ENCODE results near the gene PRKAR1B.
A peak's percentile ranks its signal among the peaks of the same experiment; 100 is the strongest.

PRKAR1B gene

GRCh38 chr7:524800-525199, 202.3 kb downstream of the PRKAR1B start:
- peaks cover 28% of the 10 kb centered on the region for H3K4me1 ChIP-seq (ENCODE audit: insufficient read depth, insufficient read length)

GRCh38 chr7:523347-524336, 203.4 kb downstream of the PRKAR1B start:
- Histone ChIP-seq H3K27me3 (ENCODE audit: insufficient read depth, insufficient read length) (peaks cover 33% of the 10 kb centered on the region), H3K9me3 (ENCODE audit: insufficient read depth, low read length) (no peaks in the 10 kb centered on the region), H3K4me3 (ENCODE audit: insufficient read length, low read depth) (no peak overlapping the region), H3K36me3 (ENCODE audit: insufficient read depth, insufficient read length, low read length) (no peaks in the 10 kb centered on the region), H3K4me1 (ENCODE audit: insufficient read depth, insufficient read length) (peaks cover 28% of the 10 kb centered on the region), H3K9ac (ENCODE audit: insufficient read length, low read depth) (no peak overlapping the region)
- no peak for TF ChIP-seq SUZ12 (IDR thresholded peaks at IDR 0.05; ENCODE audit: extremely low read depth, insufficient read depth, insufficient read length)
- no peak for TF ChIP-seq ZNF274 (IDR thresholded peaks at IDR 0.05; ENCODE audit: low read depth, low read length)
- no peak for TF ChIP-seq YY1 (IDR thresholded peaks at IDR 0.05; ENCODE audit: insufficient read depth, insufficient read length)
- no peak for DNase-seq (ENCODE audit: low read depth, low spot score)

More at GRCh38 chr7:524800-525199, 202.3 kb downstream of the PRKAR1B start:
- no peaks in the 10 kb centered on the region for H3K9me3 ChIP-seq (ENCODE audit: insufficient read depth, low read length)
- no peak overlapping the region for H3K4me3 ChIP-seq (ENCODE audit: insufficient read length, low read depth)
- H3K36me3 ChIP-seq (ENCODE audit: insufficient read depth, insufficient read length, low read length) = no peaks in the 10 kb centered on the region
- no peak for DNase-seq (ENCODE audit: low read depth, low spot score)
- no peak for TF ChIP-seq SUZ12 (IDR thresholded peaks at IDR 0.05; ENCODE audit: extremely low read depth, insufficient read depth, insufficient read length)
- TF ChIP-seq YY1 (IDR thresholded peaks at IDR 0.05; ENCODE audit: insufficient read depth, insufficient read length) = no peak
- TF ChIP-seq ZNF274 (IDR thresholded peaks at IDR 0.05; ENCODE audit: low read depth, low read length) = no peak
- no peak overlapping the region for H3K9ac ChIP-seq (ENCODE audit: insufficient read length, low read depth)
- peaks cover 33% of the 10 kb centered on the region for H3K27me3 ChIP-seq (ENCODE audit: insufficient read depth, insufficient read length)

GRCh38 chr7:522951-523314, 204.1 kb downstream of the PRKAR1B start:
- H3K4me1 ChIP-seq (ENCODE audit: insufficient read depth, insufficient read length) = peaks cover 28% of the 10 kb centered on the region
- H3K9me3 ChIP-seq (ENCODE audit: insufficient read depth, low read length) = no peaks in the 10 kb centered on the region
- peak overlapping the region; percentile 87 for H3K9ac ChIP-seq (ENCODE audit: insufficient read length, low read depth)
- no peaks in the 10 kb centered on the region for H3K36me3 ChIP-seq (ENCODE audit: insufficient read depth, insufficient read length, low read length)
- H3K27me3 ChIP-seq (ENCODE audit: insufficient read depth, insufficient read length) = peaks cover 33% of the 10 kb centered on the region
- DNase-seq (ENCODE audit: low read depth, low spot score) = no peak
- TF ChIP-seq ZNF274 (IDR thresholded peaks at IDR 0.05; ENCODE audit: low read depth, low read length) = no peak
- no peak for TF ChIP-seq SUZ12 (IDR thresholded peaks at IDR 0.05; ENCODE audit: extremely low read depth, insufficient read depth, insufficient read length)
- TF ChIP-seq YY1 (IDR thresholded peaks at IDR 0.05; ENCODE audit: insufficient read depth, insufficient read length) = no peak
- no peak overlapping the region for H3K4me3 ChIP-seq (ENCODE audit: insufficient read length, low read depth)

- TF ChIP-seq ZNF274 (IDR thresholded peaks at IDR 0.05; ENCODE audit: low read depth, low read length) (no peak), YY1 (IDR thresholded peaks at IDR 0.05; ENCODE audit: insufficient read depth, insufficient read length) (no peak)
- no peak for DNase-seq (ENCODE audit: low read depth, low spot score)
- peaks cover 33% of the 10 kb centered on the region for H3K27me3 ChIP-seq (ENCODE audit: insufficient read depth, insufficient read length)
- H3K4me1 ChIP-seq (ENCODE audit: insufficient read depth, insufficient read length) = peaks cover 28% of the 10 kb centered on the region
- no peaks in the 10 kb centered on the region for H3K36me3 ChIP-seq (ENCODE audit: insufficient read depth, insufficient read length, low read length)
- peak overlapping the region; percentile 46 for H3K4me3 ChIP-seq (ENCODE audit: insufficient read length, low read depth)
- peak overlapping the region; percentile 87 for H3K9ac ChIP-seq (ENCODE audit: insufficient read length, low read depth)
- no peaks in the 10 kb centered on the region for H3K9me3 ChIP-seq (ENCODE audit: insufficient read depth, low read length)
Observed at GRCh38 chr7:522071-522950, 204.8 kb downstream of the PRKAR1B start.

- no peak for DNase-seq (ENCODE audit: low read depth, low spot score)
- Histone ChIP-seq H3K9ac (ENCODE audit: insufficient read length, low read depth) (peak overlapping the region; percentile 87), H3K36me3 (ENCODE audit: insufficient read depth, insufficient read length, low read length) (peaks cover 6% of the 10 kb centered on the region), H3K9me3 (ENCODE audit: insufficient read depth, low read length) (no peaks in the 10 kb centered on the region), H3K4me1 (ENCODE audit: insufficient read depth, insufficient read length) (peaks cover 23% of the 10 kb centered on the region), H3K27me3 (ENCODE audit: insufficient read depth, insufficient read length) (peaks cover 33% of the 10 kb centered on the region), H3K4me3 (ENCODE audit: insufficient read length, low read depth) (peak overlapping the region; percentile 67)
- TF ChIP-seq SUZ12 (IDR thresholded peaks at IDR 0.05; ENCODE audit: extremely low read depth, insufficient read depth, insufficient read length) (no peak), ZNF274 (IDR thresholded peaks at IDR 0.05; ENCODE audit: low read depth, low read length) (no peak), YY1 (IDR thresholded peaks at IDR 0.05; ENCODE audit: insufficient read depth, insufficient read length) (no peak)
Observed at GRCh38 chr7:521221-522070, 205.6 kb downstream of the PRKAR1B start.

GRCh38 chr7:520503-521161, 206.4 kb downstream of the PRKAR1B start:
- Histone ChIP-seq H3K36me3 (ENCODE audit: insufficient read depth, insufficient read length, low read length) (peaks cover 6% of the 10 kb centered on the region), H3K4me1 (ENCODE audit: insufficient read depth, insufficient read length) (peaks cover 17% of the 10 kb centered on the region), H3K9me3 (ENCODE audit: insufficient read depth, low read length) (no peaks in the 10 kb centered on the region), H3K9ac (ENCODE audit: insufficient read length, low read depth) (peak overlapping the region; percentile 87), H3K4me3 (ENCODE audit: insufficient read length, low read depth) (peak overlapping the region; percentile 67), H3K27me3 (ENCODE audit: insufficient read depth, insufficient read length) (peaks cover 33% of the 10 kb centered on the region)
- TF ChIP-seq ZNF274 (IDR thresholded peaks at IDR 0.05; ENCODE audit: low read depth, low read length) (no peak), YY1 (IDR thresholded peaks at IDR 0.05; ENCODE audit: insufficient read depth, insufficient read length) (no peak), SUZ12 (IDR thresholded peaks at IDR 0.05; ENCODE audit: extremely low read depth, insufficient read depth, insufficient read length) (no peak)
- no peak for DNase-seq (ENCODE audit: low read depth, low spot score)

Measured in NT2/D1 (cell line).